Smooth muscle cell of trachea (primary cell): ENCODE results near the gene LDLRAD2. TPM values are rescaled to one million over a fixed set of nuclear protein-coding genes. Genes with fewer than 3 reads are reported as not detected.

ENCODE experiments used
- total RNA-seq: library from RNA; depleted of rRNA; stranded (reverse); fragments of >200 nt; gene quantifications from 2 replicates; pipeline ENCODE4 v1.2.1, GENCODE V29; 2014

LDLRAD2 gene
- total RNA-seq = 0.29 TPM in 1 of 2 replicates, not detected in the other

DNA sequence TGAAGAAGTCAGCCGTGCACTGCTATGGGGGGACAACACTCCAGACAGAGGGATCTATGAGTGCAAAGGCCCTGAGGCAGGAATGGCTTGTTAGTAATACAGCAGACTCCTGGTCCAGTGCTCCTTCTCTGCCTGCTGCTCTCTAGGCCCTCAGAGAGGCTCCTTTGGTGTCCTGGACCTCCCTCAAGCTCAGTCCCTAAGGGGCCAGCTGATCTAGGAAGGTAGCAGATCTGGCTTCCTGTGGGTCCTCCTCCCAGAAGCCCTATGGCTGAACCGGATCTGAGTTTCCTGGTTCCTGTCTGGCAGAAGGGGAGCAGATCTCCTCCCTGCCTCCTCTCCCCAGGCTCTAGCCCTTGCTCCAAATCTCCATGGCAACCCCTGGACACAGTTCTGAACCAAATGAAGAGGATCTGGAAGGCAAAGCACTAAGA lies at the start of gene LDLRAD2:
TSS of gene LDLRAD2 (plus strand) at position 391 of the 431 bp plus-strand sequence. CDS start 187 bp downstream, outside the sequence.

DNA sequence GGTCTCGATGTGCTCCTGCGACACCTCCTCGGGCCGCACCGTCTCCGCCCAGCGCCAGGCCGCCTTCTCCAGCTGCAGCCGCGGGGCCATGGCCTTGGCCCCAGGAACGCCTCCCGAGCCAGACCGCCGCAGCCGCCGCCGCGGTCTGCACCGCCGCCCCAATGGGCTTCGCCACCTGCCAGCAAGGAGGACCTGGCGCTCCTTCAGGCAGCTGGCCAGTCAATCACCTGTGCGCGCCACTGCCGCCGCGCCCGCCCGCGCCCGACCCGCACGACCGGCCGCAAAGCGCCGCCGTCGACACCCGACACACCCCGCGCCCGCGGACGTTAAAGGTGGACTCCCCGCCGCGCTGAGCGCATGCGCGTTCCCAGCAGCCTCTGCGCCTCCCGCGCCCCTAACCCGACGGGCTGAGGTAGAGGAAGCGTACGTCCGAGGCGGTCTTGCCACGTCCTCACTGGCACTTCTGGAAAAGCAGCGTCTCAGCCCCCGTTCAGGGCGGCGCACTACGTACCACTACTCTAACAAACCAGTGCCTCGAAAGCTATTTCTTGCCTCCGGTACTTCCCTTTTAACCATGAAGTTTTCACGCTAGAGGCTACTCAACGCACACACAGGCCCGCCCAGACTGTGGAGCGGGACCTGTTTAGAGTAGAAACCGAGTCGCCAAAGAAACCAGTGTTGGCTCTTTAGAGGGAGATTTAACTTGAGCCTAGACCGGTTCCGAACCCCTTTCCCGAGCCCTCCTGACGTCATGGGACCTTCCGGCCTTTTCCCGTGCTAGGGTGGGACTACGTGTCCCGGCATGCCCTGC lies 29.0 kb upstream of the LDLRAD2 start, which contains the start of gene USP48:
TSS of gene USP48 (minus strand) at position 282 of the 811 bp plus-strand sequence. CDS start at position 90, 192 bp downstream.

Other genes with a start within 250 kb of the LDLRAD2 start
- 0.15 and 0.17 TPM in 2 replicates for gene RAP1GAP, start 142.9 kb upstream of the LDLRAD2 start, total RNA-seq
- 38.2 and 57.3 TPM in 2 replicates for gene USP48, start 29.1 kb upstream of the LDLRAD2 start, total RNA-seq
- gene HSPG2, start 125.0 kb downstream of the LDLRAD2 start, total RNA-seq = 175 and 345 TPM in 2 replicates
- not detected in 2 replicates for gene CELA3B, start 164.8 kb downstream of the LDLRAD2 start, total RNA-seq
- gene CELA3A, start 189.4 kb downstream of the LDLRAD2 start, total RNA-seq = not detected in 2 replicates
- 372 and 518 TPM in 2 replicates for gene CDC42, start 240.4 kb downstream of the LDLRAD2 start, total RNA-seq